ENCODE measurements around the gene FAM180A.

The FAM180A gene

GRCh38 chr7:135761751-135762488 lies 13.3 kb upstream of the FAM180A start:
- H3K36me3 Mint-ChIP-seq, result no peaks in the 10 kb centered on the region
- peak; percentile 25 to 38 for ATAC-seq (replicated peaks)
- H3K4me3 Mint-ChIP-seq, result no peak overlapping the region
- peaks cover 26 to 42% of the 10 kb centered on the region in 2 donors for H3K27me3 Mint-ChIP-seq
- H3K4me1 Mint-ChIP-seq, result peaks cover 0 to 8% of the 10 kb centered on the region in 2 donors
- peaks cover 0 to 4% of the 10 kb centered on the region in 2 donors for H3K9me3 Mint-ChIP-seq
- no peak overlapping the region for H3K27ac Mint-ChIP-seq
- DNase-seq, result no peak

- no peak for ATAC-seq (replicated peaks)
- H3K4me3 Mint-ChIP-seq, result no peak overlapping the region
Observed at GRCh38 chr7:135759532-135759931, 10.9 kb upstream of the FAM180A start.

GRCh38 chr7:135758531-135758932 lies 9.9 kb upstream of the FAM180A start:
- peaks cover 0 to 8% of the 10 kb centered on the region in 2 donors for H3K4me1 Mint-ChIP-seq
- peaks cover 28 to 32% of the 10 kb centered on the region in 2 donors for H3K27me3 Mint-ChIP-seq
- no peak for DNase-seq
- no peak overlapping the region for H3K4me3 Mint-ChIP-seq
- no peaks in the 10 kb centered on the region for H3K36me3 Mint-ChIP-seq
- ATAC-seq (replicated peaks), result no peak
- H3K9me3 Mint-ChIP-seq, result peaks cover 0 to 4% of the 10 kb centered on the region in 2 donors
- no peak overlapping the region for H3K27ac Mint-ChIP-seq

More at GRCh38 chr7:135759532-135759931, 10.9 kb upstream of the FAM180A start:
- Mint-ChIP-seq H3K9me3 (peaks cover 0 to 4% of the 10 kb centered on the region in 2 donors), H3K27me3 (peaks cover 26 to 37% of the 10 kb centered on the region in 2 donors), H3K27ac (no peak overlapping the region), H3K4me1 (peaks cover 0 to 8% of the 10 kb centered on the region in 2 donors), H3K36me3 (no peaks in the 10 kb centered on the region)
- no peak for DNase-seq

- H3K4me1 Mint-ChIP-seq, result peaks cover 0 to 8% of the 10 kb centered on the region in 2 donors
Observed at GRCh38 chr7:135757719-135758411, 9.3 kb upstream of the FAM180A start.

GRCh38 chr7:135756191-135756590 lies 7.6 kb upstream of the FAM180A start:
- Mint-ChIP-seq H3K4me3 (no peak overlapping the region), H3K27me3 (peaks cover 23 to 27% of the 10 kb centered on the region in 2 donors), H3K9me3 (peaks cover 0 to 4% of the 10 kb centered on the region in 2 donors), H3K27ac (no peak overlapping the region), H3K36me3 (no peaks in the 10 kb centered on the region), H3K4me1 (no peaks in the 10 kb centered on the region)
- DNase-seq, result no peak
- ATAC-seq (replicated peaks), result peak in 1 of 2 donors; percentile 25

More at GRCh38 chr7:135757719-135758411, 9.3 kb upstream of the FAM180A start:
- H3K36me3 Mint-ChIP-seq, result no peaks in the 10 kb centered on the region
- H3K4me3 Mint-ChIP-seq, result no peak overlapping the region
- no peak overlapping the region for H3K27ac Mint-ChIP-seq
- H3K27me3 Mint-ChIP-seq, result peaks cover 27 to 32% of the 10 kb centered on the region in 2 donors
- H3K9me3 Mint-ChIP-seq, result peaks cover 0 to 4% of the 10 kb centered on the region in 2 donors
- no peak for ATAC-seq (replicated peaks)
- no peak for DNase-seq

- Mint-ChIP-seq H3K36me3 (no peaks in the 10 kb centered on the region), H3K9me3 (peaks cover 0 to 4% of the 10 kb centered on the region in 2 donors), H3K27me3 (peaks cover 22 to 26% of the 10 kb centered on the region in 2 donors), H3K4me1 (no peaks in the 10 kb centered on the region), H3K27ac (no peak overlapping the region), H3K4me3 (no peak overlapping the region)
- DNase-seq (no peak), ATAC-seq (replicated peaks) (no peak)
Observed at GRCh38 chr7:135755351-135755753, 6.7 kb upstream of the FAM180A start.

- Mint-ChIP-seq H3K9me3 (peaks cover 0 to 4% of the 10 kb centered on the region in 2 donors), H3K4me1 (no peaks in the 10 kb centered on the region), H3K36me3 (no peaks in the 10 kb centered on the region), H3K27me3 (peaks cover 19 to 21% of the 10 kb centered on the region in 2 donors), H3K27ac (no peak overlapping the region), H3K4me3 (no peak overlapping the region)
- DNase-seq (no peak), ATAC-seq (replicated peaks) (no peak)
Observed at GRCh38 chr7:135753616-135754413, 5.2 kb upstream of the FAM180A start.

GRCh38 chr7:135747366-135747765 lies 1.2 kb downstream of the FAM180A start:
- Mint-ChIP-seq H3K27ac (no peak overlapping the region), H3K36me3 (no peaks in the 10 kb centered on the region), H3K27me3 (peaks cover 7 to 9% of the 10 kb centered on the region in 2 donors), H3K9me3 (no peaks in the 10 kb centered on the region), H3K4me3 (no peak overlapping the region), H3K4me1 (no peaks in the 10 kb centered on the region)
- ATAC-seq (replicated peaks), result no peak
- DNase-seq, result no peak

GRCh38 chr7:135745703-135746312 lies 2.8 kb downstream of the FAM180A start:
- Mint-ChIP-seq H3K27ac (no peak overlapping the region), H3K36me3 (no peaks in the 10 kb centered on the region), H3K9me3 (no peaks in the 10 kb centered on the region), H3K4me3 (no peak overlapping the region), H3K27me3 (peaks cover 10 to 17% of the 10 kb centered on the region in 2 donors), H3K4me1 (no peaks in the 10 kb centered on the region)
- no peak for DNase-seq
- ATAC-seq (replicated peaks), result no peak

GRCh38 chr7:135744938-135745702 lies 3.5 kb downstream of the FAM180A start:
- H3K9me3 Mint-ChIP-seq, result no peaks in the 10 kb centered on the region
- H3K4me3 Mint-ChIP-seq, result no peak overlapping the region
- H3K4me1 Mint-ChIP-seq, result no peaks in the 10 kb centered on the region
- H3K27me3 Mint-ChIP-seq, result peaks cover 10 to 17% of the 10 kb centered on the region in 2 donors
- DNase-seq (no peak), ATAC-seq (replicated peaks) (no peak)
- H3K36me3 Mint-ChIP-seq, result no peaks in the 10 kb centered on the region
- H3K27ac Mint-ChIP-seq, result no peak overlapping the region

- H3K36me3 Mint-ChIP-seq, result no peaks in the 10 kb centered on the region
- H3K27me3 Mint-ChIP-seq, result peaks cover 10 to 17% of the 10 kb centered on the region in 2 donors
- no peaks in the 10 kb centered on the region for H3K4me1 Mint-ChIP-seq
- ATAC-seq (replicated peaks) (no peak), DNase-seq (no peak)
- H3K9me3 Mint-ChIP-seq, result no peaks in the 10 kb centered on the region
- H3K4me3 Mint-ChIP-seq, result no peak overlapping the region
- no peak overlapping the region for H3K27ac Mint-ChIP-seq
Observed at GRCh38 chr7:135743907-135744731, 4.5 kb downstream of the FAM180A start.

GRCh38 chr7:135742371-135742770 lies 6.2 kb downstream of the FAM180A start:
- Mint-ChIP-seq H3K4me1 (no peaks in the 10 kb centered on the region), H3K27me3 (peaks cover 15 to 17% of the 10 kb centered on the region in 2 donors), H3K9me3 (no peaks in the 10 kb centered on the region), H3K4me3 (no peak overlapping the region), H3K27ac (no peak overlapping the region), H3K36me3 (no peaks in the 10 kb centered on the region)
- ATAC-seq (replicated peaks), result no peak
- no peak for DNase-seq

- H3K27ac Mint-ChIP-seq, result no peak overlapping the region
- peaks cover 15 to 17% of the 10 kb centered on the region in 2 donors for H3K27me3 Mint-ChIP-seq
- no peaks in the 10 kb centered on the region for H3K36me3 Mint-ChIP-seq
- no peak for ATAC-seq (replicated peaks)
- no peaks in the 10 kb centered on the region for H3K9me3 Mint-ChIP-seq
- H3K4me1 Mint-ChIP-seq, result no peaks in the 10 kb centered on the region
- H3K4me3 Mint-ChIP-seq, result no peak overlapping the region
- DNase-seq, result no peak
Observed at GRCh38 chr7:135741905-135742304, 6.7 kb downstream of the FAM180A start.

All from stimulated activated naive B cell treated with anti-CD40 and anti-IgM and Interleukin-4, amounts not matched to agents 10 μg/mL and 1 μg/mL and 100 μg/mL, for 72 hours (primary cell).